HEK293T (cell line): ENCODE data around the gene IFNL1.

Source experiments
- CTCF ChIA-PET: fragments of 350-600 bp; formaldehyde crosslinking; extraction: SDS; loops from one replicate; lab custom pipeline; 2021; ENCODE audit warnings: antibody characterized with exemption, inconsistent platforms; lab: Yijun Ruan, JAX
- POLR2A ChIA-PET: fragments of 350-600 bp; formaldehyde crosslinking; extraction: SDS; loops from one replicate; lab custom pipeline; 2020; ENCODE audit warnings: antibody characterized with exemption, inconsistent platforms; lab: Yijun Ruan, JAX
- DNase-seq: peaks from one replicate; pipeline ENCODE4 v3.0.0; 2012; ENCODE audit warnings: mixed read lengths; ENCODE audit errors: extremely low spot score
- ARNT ChIP-seq: fragments of 450-650 bp; IDR thresholded peaks from 2 replicates; pipeline ENCODE4 v1.6.1; 2017; ENCODE audit warnings: mild to moderate bottlenecking
- BHLHE40 ChIP-seq: fragments of 450-650 bp; IDR thresholded peaks from 2 replicates; pipeline ENCODE4 v1.6.1; 2016; ENCODE audit warnings: mild to moderate bottlenecking, moderate library complexity, borderline replicate concordance
- CTBP1 ChIP-seq: fragments of 450-650 bp; IDR thresholded peaks from 2 replicates; pipeline ENCODE4 v1.6.1; 2016; ENCODE audit warnings: borderline replicate concordance
- ELF4 ChIP-seq: fragments of 450-650 bp; IDR thresholded peaks from 2 replicates; pipeline ENCODE4 v1.6.1; 2017; ENCODE audit warnings: antibody characterized with exemption
- FOXA1 ChIP-seq: fragments of 450-650 bp; IDR thresholded peaks from 2 replicates; pipeline ENCODE4 v1.6.1; 2016; ENCODE audit warnings: mild to moderate bottlenecking
- FOXK2 ChIP-seq: fragments of 450-650 bp; IDR thresholded peaks from 2 replicates; pipeline ENCODE4 v1.6.1; 2016; ENCODE audit warnings: mild to moderate bottlenecking
- FOXM1 ChIP-seq: fragments of 450-650 bp; IDR thresholded peaks from 2 replicates; pipeline ENCODE4 v1.6.1; 2017; ENCODE audit warnings: mild to moderate bottlenecking, borderline replicate concordance
- HDGF ChIP-seq: fragments of 450-650 bp; IDR thresholded peaks from 2 replicates; pipeline ENCODE4 v1.6.1; 2017; ENCODE audit warnings: antibody characterized with exemption, borderline replicate concordance
- L3MBTL2 ChIP-seq: fragments of 450-650 bp; conservative IDR thresholded peaks from 2 replicates; pipeline ENCODE4 v1.6.1; 2016; ENCODE audit warnings: mild to moderate bottlenecking
- LEF1 ChIP-seq: fragments of 450-650 bp; IDR thresholded peaks from 2 replicates; pipeline ENCODE4 v1.6.1; 2017; ENCODE audit warnings: mild to moderate bottlenecking, borderline replicate concordance
- NFRKB ChIP-seq: fragments of 450-650 bp; IDR thresholded peaks from 2 replicates; pipeline ENCODE4 v1.6.1; 2016; ENCODE audit warnings: mild to moderate bottlenecking, moderate library complexity
- PKNOX1 ChIP-seq: fragments of 450-650 bp; IDR thresholded peaks from 2 replicates; pipeline ENCODE4 v1.6.1; 2016
- SP1 ChIP-seq: fragments of 450-650 bp; IDR thresholded peaks from 2 replicates; pipeline ENCODE4 v1.6.1; 2017
- SUZ12 ChIP-seq: fragments of 450-650 bp; IDR thresholded peaks from 2 replicates; pipeline ENCODE4 v1.6.1; 2016; ENCODE audit warnings: mild to moderate bottlenecking
- TARDBP ChIP-seq: fragments of 450-650 bp; IDR thresholded peaks from 2 replicates; pipeline ENCODE4 v1.6.1; 2016
- ZNF384 ChIP-seq: fragments of 450-650 bp; IDR thresholded peaks from 2 replicates; pipeline ENCODE4 v1.6.1; 2016

IFNL1 gene

DNA sequence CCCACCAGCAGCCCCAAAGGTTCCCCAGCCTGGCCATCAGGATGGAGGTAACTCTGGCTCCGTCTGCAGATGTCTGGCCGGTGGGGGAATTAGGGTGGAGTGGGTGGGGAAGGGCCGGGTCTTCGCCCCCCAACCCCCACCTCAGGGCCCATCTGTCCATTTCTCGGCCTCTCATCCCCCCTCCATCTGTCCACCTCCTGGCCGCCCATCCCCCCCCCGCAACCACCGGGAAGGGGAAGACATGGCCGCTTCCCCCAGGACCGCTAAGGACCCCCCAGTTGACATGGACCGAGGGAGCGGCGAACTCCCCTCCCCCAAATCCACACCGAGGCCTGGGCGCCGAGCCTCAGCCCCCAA is 23.7 kb downstream of the IFNL1 start:
- POLR2A ChIA-PET = no interaction called here
- no peak for DNase-seq
- CTCF ChIA-PET = no interaction called here

GRCh38 chr19:39321117-39321831 is 25.1 kb downstream of the IFNL1 start:
- ChIA-PET POLR2A (no interaction called here), CTCF (no interaction called here)
- no peak for DNase-seq
- no peak for TF ChIP-seq FOXK2
- no peak for TF ChIP-seq PKNOX1
- no peak for TF ChIP-seq TARDBP
- TF ChIP-seq ZNF384 = no peak

More for the DNA sequence above, 23.7 kb downstream of the IFNL1 start:
- TF ChIP-seq TARDBP (no peak), CTBP1 (no peak), FOXA1 (no peak), SP1 (no peak), FOXM1 (no peak), LEF1 (no peak), L3MBTL2 (no peak), BHLHE40 (no peak), PKNOX1 (no peak), ARNT (no peak), HDGF (no peak), ELF4 (no peak)

- DNase-seq = no peak
- POLR2A ChIA-PET = no interaction called here
- CTCF ChIA-PET = no interaction called here
- TF ChIP-seq TARDBP = no peak
- TF ChIP-seq CTBP1 = no peak
- no peak for TF ChIP-seq LEF1
- TF ChIP-seq ZNF384 = no peak
- no peak for TF ChIP-seq SP1
- no peak for TF ChIP-seq L3MBTL2
- no peak for TF ChIP-seq FOXA1
- no peak for TF ChIP-seq ELF4
- TF ChIP-seq FOXK2 = no peak
- no peak for TF ChIP-seq BHLHE40
- TF ChIP-seq FOXM1 = no peak
- no peak for TF ChIP-seq PKNOX1
These were observed 25.6 kb downstream of the IFNL1 start for GRCh38 chr19:39321832-39322176.

DNA sequence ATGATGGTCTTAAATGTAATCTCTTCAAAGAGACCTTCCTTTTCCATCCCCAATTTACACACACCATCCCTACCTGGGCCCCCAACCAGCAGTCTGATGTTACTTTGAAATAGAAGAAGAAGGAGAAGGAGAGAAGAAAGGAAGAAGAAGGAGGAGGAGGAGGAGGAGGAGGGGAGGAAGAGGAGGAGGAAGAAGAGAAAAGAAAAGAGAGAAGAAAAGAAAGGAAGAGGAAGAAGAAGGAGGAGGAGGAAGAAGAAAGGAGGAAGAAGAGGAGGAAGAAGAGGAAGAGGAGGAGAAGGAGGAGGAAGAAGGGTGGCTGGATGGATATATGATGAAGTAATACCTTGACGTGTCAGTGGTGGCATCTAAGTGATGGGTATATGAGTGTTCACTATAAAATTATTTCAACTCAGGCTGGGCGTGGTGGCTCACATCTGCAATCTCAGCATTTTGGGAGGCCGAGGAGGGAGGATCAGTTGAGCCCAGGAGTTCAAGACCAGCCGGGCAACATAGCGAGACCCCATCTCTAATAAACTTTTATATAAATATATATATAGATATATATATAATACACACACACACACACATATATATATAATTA is 28.1 kb downstream of the IFNL1 start:
- POLR2A ChIA-PET = no interaction called here
- CTCF ChIA-PET = no interaction called here
- no peak for TF ChIP-seq CTBP1
- no peak for TF ChIP-seq BHLHE40
- TF ChIP-seq FOXM1 = no peak
- no peak for DNase-seq

- ChIA-PET POLR2A (interaction anchor here (0.8 kb wide), 1 partner anchor 110 kb away, joined by 5 read pairs; the partner anchor contains the start of gene RPS16), CTCF (interaction anchor here (0.6 kb wide), 2 partner anchors 8 to 11 kb away, joined by 3 to 5 read pairs; no protein-coding TSS in a partner anchor)
- DNase-seq = peak; percentile 42
- TF ChIP-seq ELF4 = no peak
- no peak for TF ChIP-seq NFRKB
- no peak for TF ChIP-seq L3MBTL2
These were observed 29.8 kb downstream of the IFNL1 start for GRCh38 chr19:39325778-39326665.

DNA sequence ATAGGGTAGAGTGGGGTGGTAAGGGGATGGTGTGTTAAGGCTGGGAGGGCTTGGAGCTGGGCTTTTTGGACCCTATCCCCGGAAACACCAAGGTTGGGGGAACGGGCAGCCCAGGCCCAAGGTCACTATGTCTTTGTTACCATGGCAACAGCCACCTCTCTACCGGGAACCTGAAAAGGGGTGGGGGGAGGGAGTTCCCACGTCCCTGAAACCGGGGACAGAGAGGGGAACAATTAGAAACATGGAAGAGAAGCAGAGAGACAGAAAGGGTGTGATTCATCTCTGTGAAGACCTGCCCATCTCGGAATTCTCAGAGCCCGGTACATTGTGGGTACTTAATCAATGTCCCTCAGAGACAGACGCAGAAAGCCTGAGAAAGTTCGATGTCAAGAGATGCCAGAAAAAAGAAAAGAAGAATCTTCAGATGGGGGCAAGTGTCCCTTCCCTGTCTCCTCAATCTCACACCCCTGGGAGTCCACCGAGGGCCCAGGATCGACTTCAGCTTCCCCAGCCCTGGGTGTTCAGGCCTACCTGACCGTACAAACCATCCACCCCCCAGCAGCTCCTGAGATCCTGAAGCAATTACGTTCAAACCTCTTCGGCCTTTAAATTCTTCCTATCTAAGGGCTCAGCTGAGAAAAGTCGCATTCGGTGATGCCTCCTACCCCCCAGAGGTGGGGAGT is 31.3 kb downstream of the IFNL1 start:
- DNase-seq = no peak
- TF ChIP-seq ZNF384 (no peak), SUZ12 (no peak), NFRKB (no peak), LEF1 (no peak), SP1 (no peak)
- ChIA-PET CTCF (interaction anchor here (1.0 to 1.9 kb wide), 4 partner anchors 72 to 205 kb away, joined by 3 to 7 read pairs (median 5); no protein-coding TSS in a partner anchor), POLR2A (no interaction called here)
